Measurements from ENCODE around the gene ZC3H10. TPM values are rescaled to one million over a fixed set of nuclear protein-coding genes. Genes with fewer than 3 reads are reported as not detected.
A peak's percentile ranks its signal among the peaks of the same experiment; 100 is the strongest.

ZC3H10 gene
- total and polyA plus RNA-seq, 2 donors (not counting 3 experiments of a cell fraction or from before 2014, with no cell fraction given) = 2.6 to 10.1 TPM

DNA sequence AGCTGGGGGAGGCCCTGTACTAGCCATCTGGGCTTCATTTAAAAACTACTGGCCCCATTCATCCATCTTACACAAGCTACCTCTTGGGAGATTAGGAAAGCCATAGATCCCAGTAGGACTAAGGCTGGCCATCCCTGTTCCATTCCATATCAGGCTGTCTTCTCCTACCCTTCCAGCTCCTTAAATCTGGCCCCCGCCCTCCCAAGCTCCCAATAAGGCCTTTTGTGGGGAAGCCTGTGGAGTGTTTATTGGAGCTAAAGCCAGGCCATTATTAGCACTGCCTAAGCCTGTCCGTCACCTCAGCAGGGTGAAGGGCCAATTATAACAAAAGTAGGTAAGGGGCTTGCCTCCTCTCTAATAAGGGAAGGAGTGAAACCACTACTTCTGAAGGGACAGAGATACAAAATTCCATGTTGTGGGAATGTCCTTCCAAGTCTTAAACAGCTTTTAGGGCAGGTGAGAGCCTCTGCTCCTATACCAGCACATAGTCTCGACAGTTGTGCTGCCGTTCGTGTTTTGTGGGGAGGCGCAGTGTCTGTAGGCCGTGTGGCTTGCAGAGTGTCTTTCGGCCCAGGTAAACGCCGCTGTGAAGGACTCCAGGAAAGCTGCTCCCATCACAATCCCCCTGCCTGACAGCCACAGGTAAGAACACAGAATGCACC lies 43.8 kb downstream of the ZC3H10 start:
- ChIA-PET CTCF (interaction anchor here (1.0 to 3.3 kb wide), 7 partner anchors 19 to 43 kb away, joined by 4 to 16 read pairs (median 7); partner anchors contain the start of genes ESYT1, SMARCC2 and ZC3H10), POLR2A (interaction anchor here (0.6 to 3.9 kb wide), 10 partner anchors 10 to 58 kb away, joined by 3 to 23 read pairs (median 4); partner anchors contain the start of genes ESYT1, PA2G4 and SMARCC2)
- H3K9me3 ChIP-seq (replicated peaks; ENCODE audit: control insufficient read depth, insufficient read depth, low read length) = no peaks in the 10 kb centered on the region
- H3K4me3 ChIP-seq (replicated peaks in 1 of 3; ENCODE audit: insufficient read depth in 1 of 3, low read depth in 1 of 3, low read length in 3 of 3) = no peak overlapping the region
- H3K27me3 ChIP-seq (ENCODE audit: control insufficient read depth in 2 of 2, insufficient read depth in 2 of 2, low read length in 2 of 2) = no peaks in the 10 kb centered on the region
- H2AFZ ChIP-seq (ENCODE audit: low read depth, low read length) = no peak overlapping the region
- dilution Hi-C loops (cut with MboI; ENCODE audit: extremely low pct_ligation_motif_present, low sequenced_read_pairs) (no loop called here), intact Hi-C loops (cut with micrococcal nuclease) (no loop called here)
- DNase-seq (ENCODE audit: low read depth, low spot score) = no peak
- H3K27ac ChIP-seq (ENCODE audit: insufficient read depth, low read depth, low read length) = peak overlapping the region; percentile 87
- H4K20me1 ChIP-seq (replicated peaks; ENCODE audit: control insufficient read depth, extremely low read depth, insufficient read depth, low read length) = no peaks in the 10 kb centered on the region
- no peak for FAIRE-seq
- H3K79me2 ChIP-seq (ENCODE audit: control insufficient read depth, insufficient read depth, low read length) = peaks cover 33% of the 10 kb centered on the region
- H3K4me2 ChIP-seq (ENCODE audit: insufficient read depth, low read length) = no peak overlapping the region
- peaks cover 18 to 38% of the 10 kb centered on the region in 2 experiments for H3K36me3 ChIP-seq (ENCODE audit: control insufficient read depth in 2 of 2, extremely low read depth in 1 of 2, insufficient read depth in 2 of 2, low read length in 2 of 2)
- BruUV-seq (replicated peaks) = no TSS peak
- TF ChIP-seq EZH2 (IDR thresholded peaks at IDR 0.05; ENCODE audit: borderline replicate concordance, low read depth, low read length, severe bottlenecking) = no peak
- TF ChIP-seq MAX (IDR thresholded peaks at IDR 0.05; ENCODE audit: insufficient read depth, insufficient read length) = no peak
- no peak for TF ChIP-seq GATA2 (IDR thresholded peaks at IDR 0.05; ENCODE audit: insufficient read depth, insufficient read length, low read depth, low read length)
- TF ChIP-seq JUN (IDR thresholded peaks at IDR 0.05; ENCODE audit: borderline replicate concordance, insufficient read depth, insufficient read length, low read depth) = no peak
- no peak for TF ChIP-seq POLR2AphosphoS5 (IDR thresholded peaks at IDR 0.05; ENCODE audit: insufficient read depth, low read depth, low read length)
- no peak for TF ChIP-seq MYC (IDR thresholded peaks at IDR 0.05; ENCODE audit: low read depth, low read length)
- no peak for TF ChIP-seq CTCF (IDR thresholded peaks at IDR 0.05; ENCODE audit: extremely low read depth in 1 of 2, insufficient read depth in 1 of 2, low read depth in 1 of 2, low read length in 2 of 2)
- no peak for TF ChIP-seq POLR2A (IDR thresholded peaks at IDR 0.05; ENCODE audit: low read depth, low read length)
- TF ChIP-seq FOS (IDR thresholded peaks at IDR 0.05; ENCODE audit: borderline replicate concordance, insufficient read depth, low read length) = no peak
- H3K9me1 ChIP-seq (replicated peaks; ENCODE audit: control insufficient read depth, extremely low read depth, insufficient read depth, low read length) = no peaks in the 10 kb centered on the region
- peaks cover 22% of the 10 kb centered on the region for H3K4me1 ChIP-seq (ENCODE audit: control insufficient read depth, extremely low read depth, insufficient read depth, low read length)
- H3K9ac ChIP-seq (replicated peaks; ENCODE audit: extremely low read depth, insufficient read depth, low read length) = no peak overlapping the region

All from endothelial cell of umbilical vein (primary cell).